ENCODE measurements around the gene IRAK2.

- TF ChIP-seq POLR2A (IDR thresholded peaks at IDR 0.05) (no peak), CTCF (IDR thresholded peaks at IDR 0.05) (no peak)
Measured at GRCh38 chr3:10273702-10274305, 109.1 kb downstream of the IRAK2 start.

Data from lower leg skin (tissue), 3 donors.